Left lung (tissue), 10 donors: ENCODE data around the gene EEF1AKMT3. TPM values are rescaled to one million over a fixed set of nuclear protein-coding genes. Genes with fewer than 3 reads are reported as not detected.
"Not testable (repeated sequence)": the region's sequence is repeated elsewhere in the genome, so short reads cannot be mapped to it uniquely, and the experiment has no call there.

Experiments
- ATAC-seq: fragments of 200-7000 bp; cut with Tn5 transposase; one replicate; pipeline ENCODE4 v1.9.1; 2020; ENCODE audit warnings: moderate library complexity
- DNase-seq, 4 donors: peaks; one replicate each; pipeline ENCODE4 v3.0.0-alpha.2; 2013 to 2020
- H3K27ac ChIP-seq, 2 donors: fragments of 200-600 bp; sonication (generic) in 1 of 2; one replicate each; pipeline versions ENCODE4 v1.5.0 to v1.8.0; 2020 to 2021
- H3K27me3 ChIP-seq, 2 donors: fragments of 200-600 bp; sonication (generic) in 1 of 2; one replicate each; pipeline versions ENCODE4 v1.5.0 to v1.8.0; 2020 to 2021
- H3K36me3 ChIP-seq, 2 donors: fragments of 200-600 bp; sonication (generic) in 1 of 2; one replicate each; pipeline versions ENCODE4 v1.5.0 to v1.8.0; 2020 to 2021
- H3K4me1 ChIP-seq, 2 donors: fragments of 200-600 bp; one replicate each; pipeline ENCODE4 v1.8.0; 2021
- H3K4me3 ChIP-seq, 2 donors: fragments of 200-600 bp; sonication (generic) in 1 of 2; one replicate each; pipeline versions ENCODE4 v1.5.0 to v1.8.0; 2020 to 2021; ENCODE audit warnings: mild to moderate bottlenecking in 1 of 2
- H3K9me3 ChIP-seq, 2 donors: fragments of 200-600 bp; sonication (generic) in 1 of 2; one replicate each; pipeline versions ENCODE4 v1.5.0 to v1.8.0; 2020 to 2021
- intact Hi-C, 2 donors: fragments of 100-400 bp; cut with DNase I; formaldehyde crosslinking; loops; one replicate each; pipeline versions ENCODE4 v1.11.2 to v1.14.2; 2022
- polyA plus RNA-seq, 6 donors: library from polyadenylated mRNA; unstranded; fragments of 120-200 nt; gene quantifications; one replicate each; pipeline ENCODE4 v1.2.1, GENCODE V29; 2013; ENCODE audit not compliant: insufficient read length in 6 of 6
- total RNA-seq, 2 donors: library from RNA; stranded (reverse); fragmentation: NEBNext Ultra II Directional; extraction: Animal tissue kit (Norgen Biotek cat#: 25700); gene quantifications; one replicate each; pipeline ENCODE4 v1.2.1, GENCODE V29; 2021
- TF ChIP-seq, protein P1 (sequence below), 2 donors: fragments of 200-600 bp; sonication (generic) in 1 of 2; IDR thresholded peaks; one replicate each; pipeline versions ENCODE4 v1.5.0 to v1.8.0; 2021; ENCODE audit warnings: antibody characterized with exemption in 2 of 2
- donor health status: DM: no; HTN: yes; CAD: no.
- donor health status: DM: no; HTN: no; CAD: no.

EEF1AKMT3 gene
- total and polyA plus RNA-seq, 8 donors: 6.2 to 19.7 (median 16.6) TPM

DNA sequence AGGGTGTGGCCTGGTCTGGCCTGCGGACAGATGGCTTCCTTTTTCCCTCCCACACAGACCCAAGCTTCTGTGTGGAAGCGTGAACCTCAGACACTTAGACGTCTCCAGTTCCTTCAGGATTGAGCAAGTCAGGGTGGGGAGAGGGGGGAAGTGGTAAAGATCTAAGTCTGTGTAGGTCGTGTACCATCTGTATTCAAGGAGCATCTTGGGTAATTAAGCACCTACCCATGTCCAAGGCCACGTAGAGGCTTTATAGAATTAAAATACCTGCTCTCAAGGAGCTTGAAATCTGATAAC, 44.4 kb downstream of the EEF1AKMT3 start:
- Histone ChIP-seq H3K4me1 (peaks cover 15 to 49% of the 10 kb centered on the region in 2 donors), H3K4me3 (no peak overlapping the region), H3K27ac (peak overlapping the region; percentile 53 to 73), H3K9me3 (no peaks in the 10 kb centered on the region), H3K36me3 (peaks cover 0 to 51% of the 10 kb centered on the region in 2 donors), H3K27me3 (no peaks in the 10 kb centered on the region)
- DNase-seq (peak in 1 of 4 donors; percentile 61), ATAC-seq (peak; percentile 60)
- TF ChIP-seq, protein P1, sequence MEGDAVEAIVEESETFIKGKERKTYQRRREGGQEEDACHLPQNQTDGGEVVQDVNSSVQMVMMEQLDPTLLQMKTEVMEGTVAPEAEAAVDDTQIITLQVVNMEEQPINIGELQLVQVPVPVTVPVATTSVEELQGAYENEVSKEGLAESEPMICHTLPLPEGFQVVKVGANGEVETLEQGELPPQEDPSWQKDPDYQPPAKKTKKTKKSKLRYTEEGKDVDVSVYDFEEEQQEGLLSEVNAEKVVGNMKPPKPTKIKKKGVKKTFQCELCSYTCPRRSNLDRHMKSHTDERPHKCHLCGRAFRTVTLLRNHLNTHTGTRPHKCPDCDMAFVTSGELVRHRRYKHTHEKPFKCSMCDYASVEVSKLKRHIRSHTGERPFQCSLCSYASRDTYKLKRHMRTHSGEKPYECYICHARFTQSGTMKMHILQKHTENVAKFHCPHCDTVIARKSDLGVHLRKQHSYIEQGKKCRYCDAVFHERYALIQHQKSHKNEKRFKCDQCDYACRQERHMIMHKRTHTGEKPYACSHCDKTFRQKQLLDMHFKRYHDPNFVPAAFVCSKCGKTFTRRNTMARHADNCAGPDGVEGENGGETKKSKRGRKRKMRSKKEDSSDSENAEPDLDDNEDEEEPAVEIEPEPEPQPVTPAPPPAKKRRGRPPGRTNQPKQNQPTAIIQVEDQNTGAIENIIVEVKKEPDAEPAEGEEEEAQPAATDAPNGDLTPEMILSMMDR (IDR thresholded peaks at IDR 0.05): no peak
- intact Hi-C loops: no loop called here

DNA sequence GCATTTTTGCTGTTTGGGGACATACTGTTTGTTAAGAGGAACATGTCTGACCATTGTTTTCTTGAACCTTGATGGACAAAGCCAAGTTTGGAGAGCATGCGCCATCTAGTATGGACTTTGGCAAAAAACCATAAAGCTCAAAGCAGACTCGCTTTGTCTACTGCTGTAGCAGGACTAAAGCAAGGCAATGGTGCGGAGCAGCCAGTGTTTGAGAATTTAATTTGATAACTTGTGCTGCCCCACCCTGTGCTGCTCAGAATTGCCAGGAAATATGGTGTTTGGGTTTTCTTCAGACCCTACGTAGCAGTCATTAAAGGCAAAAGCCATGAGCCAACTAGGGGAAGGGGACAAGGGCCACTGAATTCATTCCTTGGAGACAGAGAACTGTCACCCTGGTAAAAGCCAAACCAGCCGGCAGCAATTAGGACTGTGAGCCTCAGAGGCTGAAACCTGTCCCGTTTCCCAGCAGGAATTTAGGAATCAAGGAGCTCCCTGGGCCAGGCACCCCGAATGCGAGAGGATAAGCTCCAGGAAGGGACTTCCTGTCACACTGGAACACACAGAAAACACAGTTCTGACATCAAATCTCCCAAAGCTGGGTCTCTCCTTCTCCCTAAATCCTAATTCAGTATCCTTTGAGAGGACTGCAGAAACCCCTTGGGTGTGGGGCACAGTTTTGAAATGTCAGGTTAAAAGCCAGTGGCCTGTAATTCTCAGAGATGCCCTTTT, 45.0 kb downstream of the EEF1AKMT3 start:
- intact Hi-C loops: no loop called here
- no peaks in the 10 kb centered on the region for H3K9me3 ChIP-seq
- H3K27me3 ChIP-seq: no peaks in the 10 kb centered on the region
- peaks cover 15 to 56% of the 10 kb centered on the region in 2 donors for H3K4me1 ChIP-seq
- peaks cover 0 to 52% of the 10 kb centered on the region in 2 donors for H3K36me3 ChIP-seq
- TF ChIP-seq, protein P1 (IDR thresholded peaks at IDR 0.05): no peak
- peak overlapping the region; percentile 53 to 73 for H3K27ac ChIP-seq
- ATAC-seq (no peak), DNase-seq (no peak)
- H3K4me3 ChIP-seq: no peak overlapping the region

DNA sequence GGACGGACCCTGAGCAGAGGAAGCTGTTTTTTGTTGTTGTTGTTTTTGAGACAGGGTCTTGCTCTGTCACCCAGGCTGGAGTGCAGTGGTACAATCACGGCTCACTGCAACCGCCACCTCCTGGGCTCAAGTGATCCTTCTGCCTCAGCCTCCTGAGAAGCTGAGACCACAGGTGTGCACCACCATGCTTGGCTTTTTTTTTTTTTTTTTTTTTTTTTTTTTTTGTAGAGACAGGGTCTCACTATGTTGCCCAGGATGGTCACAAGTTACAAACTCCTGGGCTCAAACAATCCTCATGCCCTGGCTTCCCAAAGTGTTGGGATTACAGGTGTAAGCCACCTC, 45.5 kb downstream of the EEF1AKMT3 start:
- peaks cover 0 to 52% of the 10 kb centered on the region in 2 donors for H3K36me3 ChIP-seq
- H3K27me3 ChIP-seq, ATAC-seq, intact Hi-C loops, H3K4me3 ChIP-seq, DNase-seq, H3K9me3 ChIP-seq: not testable (repeated sequence)
- peaks cover 15 to 61% of the 10 kb centered on the region in 2 donors for H3K4me1 ChIP-seq
- H3K27ac ChIP-seq: peak overlapping the region in 1 of 2 donors; percentile 73

DNA sequence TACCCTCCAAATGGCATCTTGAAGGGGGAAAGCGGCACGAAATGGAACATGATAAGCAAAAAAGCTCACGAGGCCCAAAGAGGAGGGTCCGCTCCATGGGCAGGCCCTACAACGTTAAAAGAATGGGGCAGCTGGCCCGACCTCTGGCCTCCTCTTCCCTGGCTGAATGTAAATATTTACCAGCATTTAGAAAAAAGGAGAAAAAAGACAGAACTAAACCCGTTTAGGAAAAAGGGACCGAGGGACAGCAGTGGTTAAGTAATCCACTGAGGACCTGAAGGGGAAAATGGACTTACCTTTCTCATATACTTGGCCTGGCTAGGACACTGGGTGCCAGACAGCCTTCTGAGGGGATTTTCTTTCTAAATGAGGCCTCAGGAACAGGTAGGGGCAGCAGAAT, 47.7 kb downstream of the EEF1AKMT3 start:
- Histone ChIP-seq H3K4me1 (peaks cover 15 to 69% of the 10 kb centered on the region in 2 donors), H3K36me3 (peaks cover 8 to 70% of the 10 kb centered on the region in 2 donors), H3K27ac (peak overlapping the region; percentile 13 to 38)
- H3K4me3 ChIP-seq, DNase-seq, H3K27me3 ChIP-seq, ATAC-seq, H3K9me3 ChIP-seq: not testable (repeated sequence)
- intact Hi-C loops: loop anchor here in 1 of 2 donors (10.0 kb wide), 1 partner anchor 75 kb away; no protein-coding TSS in a partner anchor

DNA sequence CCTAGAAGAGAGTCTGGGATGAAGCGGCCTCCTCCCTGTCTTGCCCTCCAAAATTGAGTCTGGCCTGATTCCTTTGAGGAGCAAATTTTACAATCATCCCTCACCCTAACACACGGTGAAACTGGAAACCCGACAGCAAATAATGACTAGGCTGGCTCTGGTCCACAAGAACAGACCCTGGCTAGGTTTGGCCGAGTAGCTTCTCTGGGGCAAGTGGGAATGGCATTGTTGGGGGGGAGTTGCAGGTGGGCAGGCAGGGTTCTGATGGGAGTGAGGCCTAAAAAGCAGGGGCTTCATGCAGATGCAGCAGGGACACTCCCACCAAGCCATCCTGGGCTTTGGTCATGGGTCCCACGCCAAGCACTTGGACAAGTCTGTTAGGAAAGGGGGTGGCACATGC, 48.6 kb downstream of the EEF1AKMT3 start:
- peaks cover 10 to 79% of the 10 kb centered on the region in 2 donors for H3K36me3 ChIP-seq
- H3K27me3 ChIP-seq, H3K9me3 ChIP-seq, H3K4me3 ChIP-seq, ATAC-seq, DNase-seq: not testable (repeated sequence)
- H3K27ac ChIP-seq: peak overlapping the region in 1 of 2 donors; percentile 69
- peaks cover 15 to 60% of the 10 kb centered on the region in 2 donors for H3K4me1 ChIP-seq
- intact Hi-C loops: loop anchor here in 1 of 2 donors (10.0 kb wide), 1 partner anchor 74 kb away; no protein-coding TSS in a partner anchor

DNA sequence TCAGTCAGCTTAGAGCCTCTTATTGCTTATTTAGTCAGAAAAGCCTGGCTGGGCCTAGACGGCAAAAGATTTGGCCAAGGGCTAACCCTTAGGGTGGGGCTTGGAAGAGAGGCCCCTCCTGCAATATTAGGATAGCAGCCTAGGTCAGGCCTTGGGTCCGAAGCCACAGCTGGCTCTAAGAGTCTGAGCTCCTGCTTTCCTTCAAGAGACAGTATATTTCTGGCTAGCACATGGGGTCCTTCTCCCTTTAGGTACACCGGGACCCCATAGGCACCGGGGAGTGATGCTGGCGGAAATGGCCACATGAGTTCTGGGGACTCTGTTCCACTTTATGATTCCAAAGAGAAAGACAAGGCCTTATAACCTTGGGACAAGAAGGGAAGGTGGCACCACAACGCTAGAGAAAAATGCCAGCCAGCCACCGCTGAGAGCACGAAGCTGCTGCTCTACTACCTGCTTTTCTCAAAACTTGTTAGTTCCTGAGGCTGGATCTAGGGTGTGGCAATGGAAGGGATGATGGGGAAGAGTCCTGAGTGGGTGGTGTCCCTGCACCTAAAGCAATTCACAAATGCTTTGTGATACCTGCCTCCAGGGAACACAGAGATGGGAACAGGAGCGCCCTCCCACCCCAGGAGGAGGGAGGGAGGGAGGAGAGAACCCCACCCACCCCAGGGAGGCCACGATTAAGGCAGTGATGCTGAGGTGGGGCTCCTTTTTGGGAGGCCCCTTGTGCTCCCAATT, 49.2 kb downstream of the EEF1AKMT3 start:
- Histone ChIP-seq H3K36me3 (peaks cover 17 to 86% of the 10 kb centered on the region in 2 donors), H3K27ac (peak overlapping the region in 1 of 2 donors; percentile 69), H3K4me3 (no peak overlapping the region), H3K4me1 (peaks cover 11 to 54% of the 10 kb centered on the region in 2 donors), H3K27me3 (no peaks in the 10 kb centered on the region), H3K9me3 (no peaks in the 10 kb centered on the region)
- DNase-seq (no peak), ATAC-seq (no peak)
- TF ChIP-seq, protein P1 (IDR thresholded peaks at IDR 0.05): no peak
- intact Hi-C loops: loop anchor here in 1 of 2 donors (10.0 kb wide), 1 partner anchor 73 kb away; no protein-coding TSS in a partner anchor
